HG03103 (cell line): ENCODE results near the gene SLC7A10.

Experiments
- ATAC-seq: cut with Tn5 transposase; IDR thresholded peaks from one replicate; pipeline ENCODE4 v1.9.1; 2021; ENCODE audit warnings: low read depth; ENCODE audit not compliant: unreplicated experiment

SLC7A10 gene

GRCh38 chr19:33225458-33225926 is at the start of gene SLC7A10:
Gene SLC7A10, minus strand, starts transcription at chr19:33225850. Its CDS starts 147 bp downstream, at chr19:33225703.
- ATAC-seq, result no peak

DNA sequence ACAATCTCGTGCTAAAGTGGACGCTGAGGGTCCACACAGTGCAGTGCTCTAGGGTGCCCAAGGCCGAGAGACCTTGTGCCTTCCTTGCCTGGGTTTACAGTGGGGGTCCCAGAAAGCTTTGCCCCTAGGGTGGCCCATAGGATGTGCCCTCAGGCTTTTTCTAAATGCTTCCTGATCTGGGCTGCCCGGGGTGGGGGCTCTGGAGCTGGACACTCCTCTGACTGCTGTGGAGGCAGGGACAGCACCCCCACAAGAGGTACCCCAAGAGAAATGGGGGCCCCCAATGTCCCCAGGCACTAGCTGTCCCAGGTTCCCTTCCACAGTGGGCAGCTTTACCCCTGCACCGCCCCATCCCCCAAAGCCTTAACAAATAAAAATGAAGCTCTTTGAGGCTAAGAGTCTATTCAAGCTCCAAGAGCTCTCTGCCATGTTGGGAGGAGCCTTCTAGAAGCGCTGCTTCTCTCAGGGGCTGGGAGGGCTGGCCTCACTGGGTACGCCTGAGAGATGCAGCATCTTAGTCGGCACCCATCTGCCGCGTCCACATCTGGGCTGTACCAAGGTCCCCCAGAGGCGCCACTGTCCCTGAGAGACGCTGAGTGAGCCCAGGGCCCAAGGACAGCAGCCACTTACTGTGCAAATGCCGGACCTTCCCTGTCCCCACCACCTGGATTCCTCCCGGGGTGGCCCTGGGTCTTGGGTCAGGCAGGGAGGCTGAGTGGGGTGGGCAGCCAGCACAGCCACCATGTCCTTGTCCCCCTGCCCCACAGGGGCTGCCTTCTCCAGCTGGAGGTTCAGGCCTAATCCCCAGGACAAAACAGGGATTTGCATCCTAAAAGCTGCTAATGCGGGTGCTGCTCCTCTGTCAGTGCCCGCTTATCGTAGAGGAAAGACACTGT is 49.3 kb upstream of the SLC7A10 start:
- no peak for ATAC-seq

DNA sequence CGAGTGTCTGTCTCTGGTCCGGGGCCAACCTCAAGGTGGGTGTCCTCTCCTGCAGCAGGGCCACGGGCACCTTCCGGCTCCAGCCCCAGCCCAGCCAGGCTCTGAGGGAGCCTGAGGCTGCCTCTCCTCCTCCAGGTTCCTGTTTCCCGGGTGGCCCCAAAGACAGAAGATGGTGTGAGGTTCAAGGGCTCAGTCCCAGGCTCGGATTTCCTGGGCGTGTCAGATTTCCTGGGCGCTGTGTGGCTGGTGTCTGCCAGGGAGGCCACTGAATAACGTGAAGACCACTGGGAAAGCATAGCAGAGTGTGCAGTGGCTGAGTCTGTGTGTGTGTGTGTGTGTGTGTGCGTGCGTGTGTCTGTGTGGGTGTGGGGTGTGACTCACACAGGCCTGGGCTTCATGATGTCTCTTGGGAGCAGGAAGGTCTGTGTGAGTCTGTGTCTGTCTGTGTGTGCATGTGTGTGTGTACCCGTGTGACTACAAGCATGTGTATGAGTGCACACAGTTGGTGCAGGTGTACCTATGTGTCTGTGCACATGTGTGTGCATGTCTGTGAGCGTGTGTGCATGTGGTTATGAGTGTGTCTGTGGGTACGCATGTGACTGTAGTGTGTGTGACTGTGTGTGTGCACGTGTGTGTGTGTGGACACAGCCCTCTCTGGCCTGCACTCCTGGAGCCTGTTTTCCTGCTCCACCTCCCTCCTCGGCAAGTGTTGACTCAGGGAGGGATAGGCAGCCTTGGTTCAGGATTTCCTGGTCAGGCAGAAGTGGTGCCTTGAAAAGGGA is 48.4 kb upstream of the SLC7A10 start:
- no peak for ATAC-seq

DNA sequence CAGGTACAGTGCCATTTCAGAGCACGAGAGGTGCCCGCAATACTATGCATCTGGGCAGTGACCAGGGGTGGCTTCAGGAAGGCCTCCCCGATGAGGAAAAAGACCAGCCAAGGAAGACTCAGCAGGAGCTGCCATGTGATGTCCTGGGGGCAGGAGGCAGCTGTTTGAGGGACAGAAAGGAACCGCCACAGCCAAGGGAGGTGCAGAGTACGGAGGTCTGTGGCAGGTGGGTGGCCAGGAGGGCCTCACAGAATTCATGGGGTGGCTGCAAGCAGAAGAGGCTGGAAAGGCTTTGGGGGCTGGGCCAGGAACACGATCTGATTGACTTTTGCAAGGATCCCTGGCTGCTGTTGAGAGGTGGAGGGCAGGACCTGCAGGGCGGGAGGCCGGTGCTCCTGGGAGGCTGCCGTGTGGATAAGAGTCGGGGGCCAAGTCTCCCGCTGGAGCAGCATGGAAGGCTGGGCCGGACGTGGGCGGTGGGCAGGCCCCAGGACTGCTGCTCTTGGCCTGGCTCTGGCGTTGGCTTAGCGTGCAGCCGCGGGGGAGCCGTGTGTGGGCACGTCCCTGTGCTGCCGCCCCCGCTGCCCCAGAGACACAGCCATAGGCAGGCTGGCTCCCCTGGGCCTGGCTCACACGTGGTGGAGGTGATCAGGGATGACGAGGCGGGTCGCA is 47.6 kb upstream of the SLC7A10 start:
- no peak for ATAC-seq

DNA sequence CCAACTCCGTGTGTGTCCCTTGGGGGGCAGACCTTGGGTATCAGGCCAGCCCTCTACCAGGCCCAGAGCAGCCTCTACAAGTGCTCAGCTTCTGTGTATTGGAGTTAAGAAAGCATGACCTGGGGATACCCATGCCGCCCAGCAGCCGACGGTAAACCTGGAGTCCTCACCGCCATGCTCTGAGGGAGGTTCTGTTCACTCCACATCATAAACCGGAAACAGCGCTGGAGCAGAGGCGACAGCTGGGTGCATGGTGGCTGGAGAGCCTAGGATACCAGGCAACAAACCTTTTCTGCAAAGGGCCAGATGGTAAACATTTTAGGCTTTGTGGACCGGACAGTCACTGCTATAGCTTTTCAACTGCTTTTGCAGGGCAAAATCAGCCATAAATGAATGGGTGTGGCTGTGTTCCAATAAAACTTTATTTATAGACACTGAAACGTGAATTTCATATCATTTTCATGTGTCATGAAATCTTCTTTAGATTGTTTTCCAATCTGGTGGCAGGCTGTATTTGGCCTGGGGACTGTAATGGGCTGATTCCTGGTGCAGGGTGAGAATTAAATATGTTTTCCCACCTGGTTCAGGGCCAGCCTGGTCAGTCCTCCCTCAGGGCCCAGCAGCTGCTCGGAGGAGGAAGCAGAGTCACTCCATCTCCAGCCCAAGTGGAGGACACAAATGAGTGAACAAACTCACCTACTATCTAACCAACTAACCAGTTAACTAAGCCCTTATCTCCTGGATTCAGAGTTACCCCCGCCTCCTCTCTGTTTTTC is 45.8 kb upstream of the SLC7A10 start:
- no peak for ATAC-seq

- ATAC-seq, result no peak
Measured at GRCh38 chr19:33270769-33271168, 45.1 kb upstream of the SLC7A10 start.

DNA sequence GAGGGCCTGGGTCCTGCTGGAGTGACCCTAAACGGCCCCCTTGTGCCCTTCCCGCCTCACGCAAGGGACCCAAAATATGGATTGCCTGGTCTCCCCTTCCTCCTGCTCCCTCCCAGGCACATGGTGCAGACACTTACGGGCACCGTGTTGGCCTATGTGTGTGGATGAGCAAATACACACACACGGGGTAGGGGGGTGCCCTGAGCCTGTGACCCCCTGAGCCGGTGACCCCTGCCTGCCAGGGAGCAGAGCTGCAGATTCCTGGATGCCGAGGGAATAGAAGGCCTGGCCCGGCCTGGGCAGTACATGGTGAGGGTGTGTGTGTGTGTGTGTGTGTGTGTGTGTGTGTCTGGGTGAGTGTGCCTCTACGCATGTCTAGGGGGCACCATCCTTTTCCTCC is 43.4 kb upstream of the SLC7A10 start:
- no peak for ATAC-seq

DNA sequence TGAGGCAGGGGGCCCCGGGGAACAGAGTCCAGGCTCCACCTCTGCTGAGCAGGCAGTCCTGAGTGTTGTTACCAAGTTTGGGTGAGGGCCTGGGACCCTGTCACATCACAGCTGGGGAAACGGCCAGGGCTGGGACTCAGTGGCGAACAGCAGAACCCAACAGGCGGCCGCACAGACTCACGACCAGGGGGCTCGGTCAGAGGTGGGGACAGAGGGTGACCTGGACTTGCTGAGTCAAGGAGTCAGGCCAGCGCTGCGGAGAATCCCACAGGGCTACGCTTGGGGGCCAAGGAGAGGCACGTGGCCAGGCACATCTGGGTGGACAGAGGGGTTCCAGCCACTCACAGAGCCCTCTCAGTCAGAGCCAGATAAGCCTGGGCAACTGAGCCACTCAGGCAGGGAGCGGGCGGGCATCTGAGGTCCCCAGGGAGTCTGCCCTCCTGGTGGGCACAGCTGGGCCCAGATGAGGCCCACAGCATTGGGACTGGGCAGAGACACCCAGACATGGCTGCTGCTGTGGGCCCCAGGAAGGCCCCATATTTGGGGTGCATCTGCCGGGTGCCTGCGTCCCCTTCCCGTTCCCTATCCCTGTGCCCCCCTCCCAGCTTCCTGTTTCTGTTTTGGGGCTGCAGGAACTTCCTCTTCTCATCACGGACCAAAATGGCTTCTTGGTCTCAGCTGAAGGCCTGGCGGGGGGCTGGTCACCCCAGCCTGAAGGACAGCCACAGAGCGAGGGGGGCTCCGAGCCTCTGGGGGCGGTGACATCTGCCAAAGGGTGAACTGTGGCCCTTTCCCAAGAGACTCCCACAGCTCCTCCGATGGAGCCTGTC is 42.7 kb upstream of the SLC7A10 start:
- no peak for ATAC-seq

DNA sequence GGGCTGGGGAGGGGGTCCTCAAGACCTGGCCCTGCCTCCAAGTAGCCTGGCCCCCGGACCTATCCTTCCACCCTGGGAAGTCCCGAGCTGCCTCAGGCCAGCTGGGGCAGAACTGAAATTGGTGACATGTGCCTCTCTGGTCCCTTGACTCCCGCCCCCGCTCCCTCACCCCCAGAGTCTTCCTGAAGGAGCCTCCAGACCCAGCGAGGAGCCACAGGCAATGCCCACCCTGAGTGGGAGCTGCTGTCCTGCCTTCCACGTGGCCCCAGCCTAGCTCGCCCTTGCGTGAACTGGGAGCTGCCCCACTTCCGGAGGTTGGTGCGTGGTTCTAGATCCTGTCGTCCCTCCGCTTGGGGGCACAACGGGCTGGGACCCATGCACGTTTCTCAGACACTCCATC is 42.1 kb upstream of the SLC7A10 start:
- ATAC-seq, result no peak

- no peak for ATAC-seq
Measured at GRCh38 chr19:33266974-33267484, 41.4 kb upstream of the SLC7A10 start.

- ATAC-seq, result no peak
Measured at GRCh38 chr19:33264881-33265445, 39.3 kb upstream of the SLC7A10 start.

GRCh38 chr19:33263325-33264023 is 37.8 kb upstream of the SLC7A10 start:
- ATAC-seq, result no peak

- no peak for ATAC-seq
Measured at GRCh38 chr19:33261511-33262189, 36.0 kb upstream of the SLC7A10 start.

GRCh38 chr19:33260628-33261418 is 35.2 kb upstream of the SLC7A10 start:
- ATAC-seq, result no peak

- ATAC-seq, result no peak
Measured at GRCh38 chr19:33259539-33259938, 33.9 kb upstream of the SLC7A10 start.

GRCh38 chr19:33257828-33258227 is 32.2 kb upstream of the SLC7A10 start:
- ATAC-seq, result no peak

- ATAC-seq, result no peak
Measured at GRCh38 chr19:33256261-33256660, 30.6 kb upstream of the SLC7A10 start.
